ENCODE data around the gene DISC1. TPM values are rescaled to one million over a fixed set of nuclear protein-coding genes. Genes with fewer than 3 reads are reported as not detected.
"Not testable (repeated sequence)": the region's sequence is repeated elsewhere in the genome, so short reads cannot be mapped to it uniquely, and the experiment has no call there.

DISC1 gene
- total RNA-seq: 10 to 100 TPM in 1 of 2 experiments, 1 to 10 TPM in 1; 9.8 to 11.2 TPM

GRCh38 chr1:231626535-231626950 lies at the start of gene DISC1:
TSS of gene DISC1 (plus strand) at chr1:231626790. CDS start at chr1:231626868, 78 bp downstream.
- POLR2A ChIA-PET: interaction anchor here (0.6 to 2.1 kb wide), 4 partner anchors 10 to 49 kb away, joined by 3 to 10 read pairs (median 3); no protein-coding TSS in a partner anchor
- peaks cover 3% of the 10 kb centered on the region for H3K36me3 Mint-ChIP-seq
- peaks cover 22% of the 10 kb centered on the region for H3K27me3 Mint-ChIP-seq
- H3K9me3 Mint-ChIP-seq: no peaks in the 10 kb centered on the region
- ATAC-seq (ENCODE audit: low read depth): peak; percentile 79
- peak within 1 kb of the TSS; percentile 84 for H3K27ac Mint-ChIP-seq
- H3K4me1 Mint-ChIP-seq: peaks cover 20% of the 10 kb centered on the region
- DNase-seq: peak; percentile 84
- peak within 1 kb of the TSS; percentile 88 for H3K4me3 Mint-ChIP-seq

GRCh38 chr1:231576804-231577718 lies 49.5 kb upstream of the DISC1 start:
- POLR2A ChIA-PET: no interaction called here
- H3K4me1 Mint-ChIP-seq: no peaks in the 10 kb centered on the region
- no peaks in the 10 kb centered on the region for H3K9me3 Mint-ChIP-seq
- H3K4me3 Mint-ChIP-seq: no peak overlapping the region
- H3K27me3 Mint-ChIP-seq: peaks cover 3% of the 10 kb centered on the region
- DNase-seq: no peak
- H3K36me3 Mint-ChIP-seq: no peaks in the 10 kb centered on the region
- H3K27ac Mint-ChIP-seq: no peak overlapping the region
- no peak for ATAC-seq (ENCODE audit: low read depth)

- no peaks in the 10 kb centered on the region for H3K36me3 Mint-ChIP-seq
- peaks cover 3% of the 10 kb centered on the region for H3K27me3 Mint-ChIP-seq
- no peak overlapping the region for H3K4me3 Mint-ChIP-seq
- POLR2A ChIA-PET: no interaction called here
- peaks cover 2% of the 10 kb centered on the region for H3K4me1 Mint-ChIP-seq
- ATAC-seq (ENCODE audit: low read depth) (no peak), DNase-seq (no peak)
- H3K9me3 Mint-ChIP-seq: no peaks in the 10 kb centered on the region
- H3K27ac Mint-ChIP-seq: no peak overlapping the region
Measured at GRCh38 chr1:231580874-231581273, 45.7 kb upstream of the DISC1 start.

- POLR2A ChIA-PET: no interaction called here
- Mint-ChIP-seq H3K4me3 (no peak overlapping the region), H3K27me3 (peaks cover 3% of the 10 kb centered on the region), H3K4me1 (peaks cover 2% of the 10 kb centered on the region), H3K36me3 (no peaks in the 10 kb centered on the region), H3K9me3 (no peaks in the 10 kb centered on the region), H3K27ac (no peak overlapping the region)
- DNase-seq: no peak
- no peak for ATAC-seq (ENCODE audit: low read depth)
Measured at GRCh38 chr1:231581859-231582258, 44.7 kb upstream of the DISC1 start.

- Mint-ChIP-seq H3K9me3 (no peaks in the 10 kb centered on the region), H3K27ac (no peak overlapping the region), H3K4me1 (peaks cover 2% of the 10 kb centered on the region), H3K36me3 (no peaks in the 10 kb centered on the region), H3K4me3 (no peak overlapping the region), H3K27me3 (peaks cover 3% of the 10 kb centered on the region)
- no peak for DNase-seq
- ATAC-seq (ENCODE audit: low read depth): no peak
- POLR2A ChIA-PET: no interaction called here
Measured at GRCh38 chr1:231583376-231583775, 43.2 kb upstream of the DISC1 start.

GRCh38 chr1:231584117-231584516 lies 42.5 kb upstream of the DISC1 start:
- H3K36me3 Mint-ChIP-seq: no peaks in the 10 kb centered on the region
- POLR2A ChIA-PET: no interaction called here

GRCh38 chr1:231584921-231585320 lies 41.7 kb upstream of the DISC1 start:
- Mint-ChIP-seq H3K4me3 (no peak overlapping the region), H3K4me1 (peaks cover 2% of the 10 kb centered on the region), H3K27me3 (no peaks in the 10 kb centered on the region), H3K27ac (no peak overlapping the region), H3K36me3 (no peaks in the 10 kb centered on the region), H3K9me3 (no peaks in the 10 kb centered on the region)
- POLR2A ChIA-PET: no interaction called here
- DNase-seq (no peak), ATAC-seq (ENCODE audit: low read depth) (no peak)

More at GRCh38 chr1:231584117-231584516, 42.5 kb upstream of the DISC1 start:
- no peaks in the 10 kb centered on the region for H3K27me3 Mint-ChIP-seq
- H3K27ac Mint-ChIP-seq: no peak overlapping the region
- no peak overlapping the region for H3K4me3 Mint-ChIP-seq
- no peaks in the 10 kb centered on the region for H3K9me3 Mint-ChIP-seq
- DNase-seq (no peak), ATAC-seq (ENCODE audit: low read depth) (no peak)
- H3K4me1 Mint-ChIP-seq: peaks cover 2% of the 10 kb centered on the region

GRCh38 chr1:231590453-231591198 lies 36.0 kb upstream of the DISC1 start:
- ATAC-seq (ENCODE audit: low read depth): peak; percentile 68
- POLR2A ChIA-PET: no interaction called here
- H3K27me3 Mint-ChIP-seq: no peaks in the 10 kb centered on the region
- no peak for DNase-seq
- no peaks in the 10 kb centered on the region for H3K36me3 Mint-ChIP-seq
- H3K4me1 Mint-ChIP-seq: peaks cover 7% of the 10 kb centered on the region
- H3K27ac Mint-ChIP-seq: no peak overlapping the region
- no peaks in the 10 kb centered on the region for H3K9me3 Mint-ChIP-seq
- no peak overlapping the region for H3K4me3 Mint-ChIP-seq

- H3K4me1 Mint-ChIP-seq: peaks cover 14% of the 10 kb centered on the region
- no peak overlapping the region for H3K27ac Mint-ChIP-seq
- no peak overlapping the region for H3K4me3 Mint-ChIP-seq
- no peaks in the 10 kb centered on the region for H3K36me3 Mint-ChIP-seq
- POLR2A ChIA-PET: no interaction called here
- no peak for ATAC-seq (ENCODE audit: low read depth)
- DNase-seq: no peak
- no peaks in the 10 kb centered on the region for H3K9me3 Mint-ChIP-seq
- H3K27me3 Mint-ChIP-seq: no peaks in the 10 kb centered on the region
Measured at GRCh38 chr1:231591466-231591865, 35.1 kb upstream of the DISC1 start.

- POLR2A ChIA-PET: no interaction called here
- no peak for DNase-seq
- H3K4me3 Mint-ChIP-seq: no peak overlapping the region
- ATAC-seq (ENCODE audit: low read depth): no peak
- H3K27me3 Mint-ChIP-seq: no peaks in the 10 kb centered on the region
- H3K4me1 Mint-ChIP-seq: peaks cover 14% of the 10 kb centered on the region
- H3K9me3 Mint-ChIP-seq: no peaks in the 10 kb centered on the region
- H3K36me3 Mint-ChIP-seq: no peaks in the 10 kb centered on the region
- H3K27ac Mint-ChIP-seq: no peak overlapping the region
Measured at GRCh38 chr1:231592809-231593208, 33.8 kb upstream of the DISC1 start.

- POLR2A ChIA-PET; H3K36me3 Mint-ChIP-seq; H3K9me3 Mint-ChIP-seq; ATAC-seq (ENCODE audit: low read depth); H3K27ac Mint-ChIP-seq; H3K4me3 Mint-ChIP-seq; H3K27me3 Mint-ChIP-seq; DNase-seq: not testable (repeated sequence)
- H3K4me1 Mint-ChIP-seq: peaks cover 14% of the 10 kb centered on the region
Measured at GRCh38 chr1:231593264-231593663, 33.3 kb upstream of the DISC1 start.

GRCh38 chr1:231594123-231594522 lies 32.5 kb upstream of the DISC1 start:
- POLR2A ChIA-PET: no interaction called here
- Mint-ChIP-seq H3K27ac (no peak overlapping the region), H3K4me3 (no peak overlapping the region), H3K9me3 (no peaks in the 10 kb centered on the region), H3K27me3 (no peaks in the 10 kb centered on the region), H3K36me3 (no peaks in the 10 kb centered on the region), H3K4me1 (peaks cover 14% of the 10 kb centered on the region)
- ATAC-seq (ENCODE audit: low read depth) (no peak), DNase-seq (no peak)

GRCh38 chr1:231594749-231595148 lies 31.8 kb upstream of the DISC1 start:
- Mint-ChIP-seq H3K27me3 (no peaks in the 10 kb centered on the region), H3K9me3 (no peaks in the 10 kb centered on the region), H3K4me1 (peaks cover 14% of the 10 kb centered on the region), H3K27ac (no peak overlapping the region), H3K4me3 (no peak overlapping the region), H3K36me3 (no peaks in the 10 kb centered on the region)
- ATAC-seq (ENCODE audit: low read depth) (no peak), DNase-seq (no peak)
- POLR2A ChIA-PET: no interaction called here
